K562 (cell line): ENCODE results near the gene MYO1H. TPM values are rescaled to one million over a fixed set of nuclear protein-coding genes. Genes with fewer than 3 reads are reported as not detected.
A peak's percentile ranks its signal among the peaks of the same experiment; 100 is the strongest.

Experiments
- ATAC-seq: fragments of 200-7000 bp; cut with Tn5 transposase; 3 replicates; pipeline ENCODE4 v1.9.1; 2020; ENCODE audit warnings: moderate library complexity
- BruUV-seq: library from RNA; stranded (reverse); fragments of 400-500 nt; replicated peaks from 2 replicates; lab custom pipeline; 2021; lab: Mats Ljungman, UMichigan
- CTCF ChIA-PET: fragments of 300-600 bp; formaldehyde crosslinking; extraction: SDS; loops from one replicate; lab custom pipeline; 2021; ENCODE audit warnings: low intra/inter-chr PET ratio; lab: Yijun Ruan, JAX
- POLR2A ChIA-PET: fragments of 300-600, 350-650 bp; sonication (Branson Sonifier 250); formaldehyde crosslinking; extraction: SDS; loops from one replicate; lab custom pipeline; 2021; ENCODE audit warnings: antibody characterized with exemption, inconsistent platforms; lab: Yijun Ruan, JAX
- DNase-seq, 4 experiments: peaks; one replicate each; pipeline versions ENCODE4 v3.0.0 to v3.0.0-alpha.2; 2011 to 2018; ENCODE audit warnings: low spot score in 3 of 4, mixed read lengths in 3 of 4; ENCODE audit errors: extremely low read depth in 1 of 4
- FAIRE-seq: peaks from 2 replicates; lab custom pipeline; 2011; peaks lifted over from hg19 to GRCh38; lab: Jason Lieb, UNC
- H2AFZ ChIP-seq: 2 replicates; pipeline ENCODE4 v1.6.0; 2011; ENCODE audit warnings: low read depth, low read length, control low read depth, inconsistent platforms
- H3K27ac ChIP-seq: fragments of 200-600 bp; 3 replicates; pipeline ENCODE4 v1.8.0; 2011; ENCODE audit warnings: low read depth, mild to moderate bottlenecking, control low read depth, inconsistent platforms, low read length, moderate library complexity, mixed read lengths; ENCODE audit errors: extremely low read depth
- H3K27me3 ChIP-seq, 2 experiments: fragments of 300-600 bp in 1 of 2; 2 replicates in 1 of 2; 3 replicates in 1 of 2; pipeline versions ENCODE4 v1.6.0 to v1.8.0; 2011; ENCODE audit warnings: inconsistent platforms in 2 of 2, low read length in 2 of 2, mild to moderate bottlenecking in 1 of 2, mixed read lengths in 1 of 2, moderate library complexity in 1 of 2; ENCODE audit not compliant: control insufficient read depth in 2 of 2, insufficient read depth in 2 of 2
- H3K36me3 ChIP-seq: fragments of 300-600 bp; 3 replicates; pipeline ENCODE4 v1.8.0; 2011; ENCODE audit warnings: mild to moderate bottlenecking, low read length, inconsistent platforms; ENCODE audit not compliant: control insufficient read depth, insufficient read depth
- H3K4me1 ChIP-seq, 2 experiments: fragments of 200-600 bp in 1 of 2; replicated peaks in 1 of 2; 2 replicates in 1 of 2; 3 replicates in 1 of 2; pipeline versions ENCODE4 v1.5.1 to v1.8.0; 2011; ENCODE audit warnings: inconsistent platforms in 2 of 2, low read length in 2 of 2, mild to moderate bottlenecking in 1 of 2, mixed read lengths in 1 of 2, moderate library complexity in 1 of 2; ENCODE audit not compliant: control insufficient read depth in 2 of 2, insufficient read depth in 2 of 2
- H3K4me2 ChIP-seq: 2 replicates; pipeline ENCODE4 v1.6.1; 2011; ENCODE audit warnings: low read length, control low read depth, inconsistent platforms, mixed read lengths; ENCODE audit not compliant: insufficient read depth
- H3K4me3 ChIP-seq: fragments of 200-600 bp; sonication (generic), shearing (Covaris generic); 2 replicates; pipeline ENCODE4 v1.5.1; 2016; ENCODE audit warnings: control low read depth, inconsistent platforms
- H3K79me2 ChIP-seq: fragments of 200-600 bp; 3 replicates; pipeline ENCODE4 v1.8.0; 2011; ENCODE audit warnings: low read length, inconsistent platforms; ENCODE audit not compliant: control insufficient read depth, insufficient read depth
- H3K9ac ChIP-seq, 2 experiments: 2 replicates each; pipeline versions ENCODE4 v1.6.0 to v1.6.1; 2011; ENCODE audit warnings: low read depth in 2 of 2, low read length in 2 of 2, control low read depth in 1 of 2, inconsistent platforms in 1 of 2, mild to moderate bottlenecking in 1 of 2, mixed read lengths in 1 of 2; ENCODE audit not compliant: insufficient read depth in 1 of 2
- H3K9me1 ChIP-seq: one replicate; pipeline ENCODE4 v1.6.0; 2011; ENCODE audit warnings: inconsistent platforms, mild to moderate bottlenecking, low read length, moderate library complexity; ENCODE audit not compliant: control insufficient read depth, insufficient read depth
- H3K9me3 ChIP-seq: replicated peaks from 2 replicates; pipeline ENCODE4 v1.5.1; 2011; ENCODE audit warnings: low read depth, low read length, inconsistent platforms; ENCODE audit not compliant: control insufficient read depth, insufficient read depth
- H4K20me1 ChIP-seq: replicated peaks from 2 replicates; pipeline ENCODE4 v1.6.1; 2011; ENCODE audit warnings: low read length, inconsistent platforms, mixed read lengths; ENCODE audit not compliant: control insufficient read depth, insufficient read depth
- ASH1L ChIP-seq: fragments of 450-650 bp; IDR thresholded peaks from 2 replicates; pipeline ENCODE4 v1.6.1; 2018; ENCODE audit warnings: borderline replicate concordance, mild to moderate bottlenecking, low read depth; ENCODE audit not compliant: partially characterized antibody
- CEBPB ChIP-seq: fragments of 450-650 bp; IDR thresholded peaks from 2 replicates; pipeline ENCODE4 v1.6.1; 2016; ENCODE audit warnings: missing genetic modification characterization, missing compliant biosample characterization
- CEBPG ChIP-seq, 3 experiments: fragments of 200-800 bp in 1 of 3; sonication (Bioruptor generic) in 1 of 3; sonication (generic) in 1 of 3; formaldehyde crosslinking in 1 of 3; IDR thresholded peaks in 2 of 3; conservative IDR thresholded peaks in 1 of 3; 2 replicates each; pipeline versions ENCODE4 v1.6.1 to v1.8.0; 2016 to 2022; ENCODE audit warnings: missing compliant biosample characterization in 2 of 3, missing genetic modification characterization in 2 of 3, mild to moderate bottlenecking in 1 of 3, missing genetic modification reagents in 1 of 3
- ESRRA ChIP-seq: fragments of 450-650 bp; IDR thresholded peaks from 2 replicates; pipeline ENCODE4 v1.6.1; 2014; ENCODE audit warnings: low read depth, mild to moderate bottlenecking, moderate library complexity, borderline replicate concordance
- KDM2B ChIP-seq: fragments of 250-450 bp; sonication (Bioruptor Pico); IDR thresholded peaks from 2 replicates; pipeline ENCODE4 v1.8.0; 2021; ENCODE audit warnings: mild to moderate bottlenecking, moderate library complexity
- KHSRP ChIP-seq: fragments of 450-650 bp; IDR thresholded peaks from 2 replicates; pipeline ENCODE4 v1.6.1; 2017
- KLF16 ChIP-seq: IDR thresholded peaks from 2 replicates; pipeline ENCODE4 v1.6.1; 2016; ENCODE audit warnings: antibody characterized with exemption
- KLF6 ChIP-seq: fragments of 250-450 bp; sonication (Bioruptor Pico); IDR thresholded peaks from 2 replicates; pipeline ENCODE4 v1.4.0; 2020; ENCODE audit warnings: mild to moderate bottlenecking, moderate library complexity, borderline replicate concordance
- MCM2 ChIP-seq: fragments of 450-650 bp; IDR thresholded peaks from 2 replicates; pipeline ENCODE4 v1.6.1; 2017; ENCODE audit warnings: low read depth, mild to moderate bottlenecking
- NONO ChIP-seq, 2 experiments: fragments of 200-400 bp in 1 of 2; fragments of 450-650 bp in 1 of 2; formaldehyde crosslinking in 1 of 2; IDR thresholded peaks; 2 replicates each; pipeline ENCODE4 v1.6.1; 2017; ENCODE audit warnings: low read depth in 2 of 2, mild to moderate bottlenecking in 2 of 2, moderate library complexity in 2 of 2, low read length in 1 of 2
- PHF8 ChIP-seq: fragments of 200-600 bp; sonication (generic); IDR thresholded peaks from 2 replicates; pipeline ENCODE4 v1.6.1; 2012; ENCODE audit warnings: mixed run types, mild to moderate bottlenecking, inconsistent platforms, low read length, moderate library complexity, borderline replicate concordance
- PTTG1 ChIP-seq: fragments of 450-650 bp; IDR thresholded peaks from 2 replicates; pipeline ENCODE4 v1.6.1; 2016; ENCODE audit warnings: low read depth, mild to moderate bottlenecking, missing genetic modification characterization, missing compliant biosample characterization
- RFX1 ChIP-seq: fragments of 450-650 bp; IDR thresholded peaks from 2 replicates; pipeline ENCODE4 v1.6.1; 2016; ENCODE audit warnings: mild to moderate bottlenecking, moderate library complexity
- RHOXF2B ChIP-seq: fragments of 250-450 bp; sonication (Bioruptor Pico); conservative IDR thresholded peaks from 2 replicates; pipeline ENCODE4 v1.5.1; 2021
- TRIM25 ChIP-seq: fragments of 450-650 bp; IDR thresholded peaks from 2 replicates; pipeline ENCODE4 v1.7.0; 2016; ENCODE audit warnings: borderline replicate concordance
- ZNF124 ChIP-seq: sonication (generic); formaldehyde crosslinking; IDR thresholded peaks from 2 replicates; pipeline ENCODE4 v1.8.1; 2022; ENCODE audit warnings: missing genetic modification reagents
- ZNF165 ChIP-seq: fragments of 250-450 bp; sonication (Bioruptor Pico); IDR thresholded peaks from 2 replicates; pipeline ENCODE4 v1.4.0; 2020; ENCODE audit warnings: borderline replicate concordance
- ZNF444 ChIP-seq: fragments of 250-450 bp; sonication (Bioruptor Pico); IDR thresholded peaks from 2 replicates; pipeline ENCODE4 v1.4.0; 2020; ENCODE audit warnings: mild to moderate bottlenecking, moderate library complexity
- ZNF449 ChIP-seq: fragments of 250-450 bp; sonication (Bioruptor Pico); IDR thresholded peaks from 2 replicates; pipeline ENCODE4 v1.8.0; 2022; ENCODE audit warnings: moderate library complexity, mild to moderate bottlenecking, inconsistent platforms
- ZNF57 ChIP-seq: fragments of 450-650 bp; formaldehyde crosslinking; IDR thresholded peaks from 2 replicates; pipeline ENCODE4 v1.4.0; 2020; ENCODE audit warnings: mild to moderate bottlenecking, moderate library complexity
- ZNF583 ChIP-seq: fragments of 250-450 bp; sonication (Bioruptor Pico); IDR thresholded peaks from 2 replicates; pipeline ENCODE4 v1.4.0; 2020
- ZSCAN29 ChIP-seq: fragments of 450-650 bp; IDR thresholded peaks from 2 replicates; pipeline ENCODE4 v1.6.1; 2017
- WGBS: fragments of 100-300 bp; shearing (Covaris generic); methylation state at CpG from one replicate; pipeline ENCODE4 v1.1.6; 2016; ENCODE audit warnings: low coverage, mixed read lengths; ENCODE audit not compliant: insufficient coverage; ENCODE audit errors: missing lambda C conversion rate; 5-methylcytosine and 5-hydroxymethylcytosine counted together
- in situ Hi-C: fragments of 300-500 bp; cut with MboI; formaldehyde crosslinking; loops from 4 replicates; pipeline ENCODE4 v1.15.0; 2018; ENCODE audit warnings: inconsistent platforms, mixed read lengths
- intact Hi-C: fragments of 100-400 bp; cut with micrococcal nuclease; formaldehyde crosslinking; loops from 2 replicates; pipeline ENCODE4 v1.14.2; 2022
- polyA plus RNA-seq, 8 experiments: library from polyadenylated mRNA; depleted of rRNA in 4 of 8; stranded (reverse) in 5 of 8; unstranded in 3 of 8; fragments of >200 nt; fragmentation: Nextera tagmentation in 2 of 8; fragmentation: Illumina TruSeq in 1 of 8; extraction: Ambion mirVana in 2 of 8; extraction: Trizol in 1 of 8; gene quantifications; 2 replicates each; pipeline versions ENCODE4 v1.2.1 to v1.2.3, GENCODE V29; 2011 to 2014; ENCODE audit warnings: inconsistent platforms in 1 of 8, missing spikeins in 1 of 8
- total RNA-seq, 7 experiments: library from RNA; depleted of rRNA in 6 of 7; stranded (reverse); fragments of >200 nt in 6 of 7; fragmentation: Illumina TruSeq in 2 of 7; extraction: Trizol in 2 of 7; gene quantifications; 2 replicates each; pipeline versions ENCODE4 v1.2.1 to v1.2.3, GENCODE V29; 2011 to 2021; ENCODE audit warnings: low replicate concordance in 1 of 7

MYO1H gene
- total and polyA plus RNA-seq, 9 of the 15 experiments (the other 6 are each of a cell fraction or from before 2014, with no cell fraction given): not detected

GRCh38 chr12:109432842-109433304 is 85.2 kb downstream of the MYO1H start:
- H3K4me3 ChIP-seq: no peak overlapping the region
- 0 out of 2 replicates have a peak, but pooled peaks cover 3% of the 10 kb centered on the region for H4K20me1 ChIP-seq
- no peaks in the 10 kb centered on the region; a peak in 2 of 5 replicates for H3K4me1 ChIP-seq
- H3K79me2 ChIP-seq: no peaks in the 10 kb centered on the region
- H3K27ac ChIP-seq: no peak overlapping the region
- ChIA-PET POLR2A (interaction anchor here (1.2 to 1.3 kb wide), 2 partner anchors 29 to 41 kb away, joined by 3 read pairs; no protein-coding TSS in a partner anchor), CTCF (interaction anchor here (0.6 kb wide), 1 partner anchor 467 kb away, joined by 3 read pairs; the partner anchor contains the start of gene TCHP)
- H3K9me1 ChIP-seq: no peaks in the 10 kb centered on the region
- no peaks in the 10 kb centered on the region for H3K9me3 ChIP-seq
- no peak overlapping the region; the same call in 1 of the 2 replicates for H3K4me2 ChIP-seq
- 14% methylated on average over 13 of the region's 14 CpGs for WGBS
- ATAC-seq (peak; percentile 88), FAIRE-seq (peak; percentile 86), DNase-seq (peak; percentile 58 to 85 (median 68))
- no peak overlapping the region for H3K9ac ChIP-seq
- intact Hi-C loops: loop anchor here (5.0 kb wide), 1 partner anchor 44 kb away; the partner anchor contains the start of genes KCTD10 and UBE3B
- no TSS peak for BruUV-seq
- peaks cover 16 to 35% of the 10 kb centered on the region in 2 experiments; a peak in 4 of 5 replicates for H3K27me3 ChIP-seq
- H3K36me3 ChIP-seq: no peaks in the 10 kb centered on the region
- H2AFZ ChIP-seq: peak overlapping the region; percentile 62; the same call in 1 of the 2 replicates
- in situ Hi-C loops: loop anchor here (5.0 kb wide), 1 partner anchor 339 kb away; no protein-coding TSS in a partner anchor
- TF ChIP-seq ZNF583 (CRISPR knock-in tag) (no peak), ZNF57 (CRISPR knock-in tag) (no peak), KDM2B (CRISPR knock-in tag) (no peak), MCM2 (no peak), RHOXF2B (no peak), ZNF165 (CRISPR knock-in tag) (no peak), KLF6 (CRISPR knock-in tag) (no peak), KHSRP (no peak), ZSCAN29 (no peak), ASH1L (no peak), NONO (IDR thresholded peaks at IDR 0.05; ENCODE audit: low read depth in 2 of 2, low read length in 1 of 2) (no peak), TRIM25 (no peak), CEBPB (tag) (no peak), PHF8 (no peak), ESRRA (no peak), ZNF449 (no peak), RFX1 (no peak), PTTG1 (tag) (no peak), CEBPG (CRISPR knock-in tag; IDR thresholded peaks at IDR 0.05) (no peak), CEBPG (tag; conservative IDR thresholded peaks at IDR 0.05 in 1 of 2, IDR thresholded peaks at IDR 0.05 in 1 of 2) (no peak), ZNF124 (no peak), ZNF444 (no peak), KLF16 (0 out of 2 replicates have a peak, but pooled peaks have one; percentile 3)
